HG03575 (cell line): ENCODE data around the gene EYA3.

Source experiments
- ATAC-seq: cut with Tn5 transposase; IDR thresholded peaks from one replicate; pipeline ENCODE4 v1.9.1; 2021; ENCODE audit not compliant: unreplicated experiment, insufficient number of reproducible peaks, low FRiP score; ENCODE audit errors: extremely low read depth

Gene EYA3

GRCh38 chr1:28114844-28115243, 26.4 kb upstream of the EYA3 start:
- no peak for ATAC-seq

- no peak for ATAC-seq
These were observed 24.8 kb upstream of the EYA3 start for GRCh38 chr1:28113242-28113572.

GRCh38 chr1:28112388-28113241, 24.2 kb upstream of the EYA3 start:
- ATAC-seq: no peak

GRCh38 chr1:28111157-28111556, 22.7 kb upstream of the EYA3 start:
- ATAC-seq: no peak

GRCh38 chr1:28110555-28110954, 22.1 kb upstream of the EYA3 start:
- no peak for ATAC-seq

GRCh38 chr1:28109639-28110038, 21.2 kb upstream of the EYA3 start:
- no peak for ATAC-seq

GRCh38 chr1:28108001-28108400, 19.6 kb upstream of the EYA3 start:
- no peak for ATAC-seq

- ATAC-seq: no peak
These were observed 16.6 kb upstream of the EYA3 start for GRCh38 chr1:28104866-28105467.

- ATAC-seq: no peak
These were observed 13.8 kb upstream of the EYA3 start for GRCh38 chr1:28102189-28102588.

- ATAC-seq: no peak
These were observed 10.8 kb upstream of the EYA3 start for GRCh38 chr1:28099050-28099769.

GRCh38 chr1:28097100-28097472, 8.7 kb upstream of the EYA3 start:
- ATAC-seq: no peak

GRCh38 chr1:28096210-28097099, 8.0 kb upstream of the EYA3 start:
- no peak for ATAC-seq

GRCh38 chr1:28091043-28091781, 2.8 kb upstream of the EYA3 start:
- no peak for ATAC-seq

- no peak for ATAC-seq
These were observed 719 bp downstream of the EYA3 start for GRCh38 chr1:28087614-28088167.

GRCh38 chr1:28086651-28087050, 1.8 kb downstream of the EYA3 start:
- ATAC-seq: no peak

- no peak for ATAC-seq
These were observed 3.3 kb downstream of the EYA3 start for GRCh38 chr1:28085129-28085528.

- no peak for ATAC-seq
These were observed 4.5 kb downstream of the EYA3 start for GRCh38 chr1:28083876-28084275.
